Stimulated activated CD8-positive, alpha-beta memory T cell treated with anti-CD3 and anti-CD28 coated beads, Interleukin-4, amount 100 ng/mL, for 4 hours (primary cell): ENCODE measurements around the gene TMEM89.

Experiments used
- DNase-seq, 2 donors: peaks; one replicate each; pipeline ENCODE4 v3.0.0-alpha.2; 2020; ENCODE audit warnings: low read depth in 2 of 2, low spot score in 1 of 2

The TMEM89 gene

DNA sequence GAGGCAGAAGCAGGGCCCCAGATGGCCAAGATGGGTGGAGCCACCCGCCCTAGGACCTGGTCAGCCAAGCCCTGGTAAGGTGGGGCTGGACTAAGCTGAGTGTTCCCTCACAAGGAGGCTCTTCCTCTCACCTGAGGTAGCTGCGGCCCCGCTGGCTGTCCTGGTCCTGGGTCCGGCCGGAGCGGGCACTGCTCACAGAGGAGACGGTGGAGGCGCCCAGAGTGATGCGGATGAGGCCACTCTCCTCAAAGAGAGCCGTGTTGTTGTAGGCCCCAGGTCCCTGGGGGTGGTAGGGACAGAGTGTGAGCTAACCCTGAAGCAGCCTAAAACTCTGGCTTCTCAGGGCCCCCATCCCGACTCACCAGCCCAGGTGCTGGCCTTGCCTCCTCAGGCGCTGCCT, 21.0 kb upstream of the TMEM89 start:
- DNase-seq: no peak

DNA sequence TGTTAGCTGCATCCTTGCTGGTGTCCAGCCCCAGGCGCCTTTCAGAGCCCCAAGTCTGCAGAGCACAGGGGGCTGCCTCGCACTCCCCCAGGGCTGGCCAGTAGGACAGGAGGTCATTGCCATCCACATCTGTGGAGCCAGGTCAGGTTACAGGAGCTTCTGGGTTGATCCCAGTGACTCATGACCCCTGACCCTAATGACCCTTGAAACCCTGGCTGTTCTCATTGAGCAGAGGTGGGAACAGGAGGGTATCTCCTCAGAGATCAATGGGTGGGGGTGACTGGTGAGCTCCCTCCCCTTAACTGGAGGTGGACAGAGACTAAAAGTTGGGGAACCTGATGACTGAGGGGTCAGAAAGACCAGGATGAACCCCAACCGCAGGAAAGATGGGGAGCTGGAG, 19.8 kb upstream of the TMEM89 start:
- DNase-seq: no peak

DNA sequence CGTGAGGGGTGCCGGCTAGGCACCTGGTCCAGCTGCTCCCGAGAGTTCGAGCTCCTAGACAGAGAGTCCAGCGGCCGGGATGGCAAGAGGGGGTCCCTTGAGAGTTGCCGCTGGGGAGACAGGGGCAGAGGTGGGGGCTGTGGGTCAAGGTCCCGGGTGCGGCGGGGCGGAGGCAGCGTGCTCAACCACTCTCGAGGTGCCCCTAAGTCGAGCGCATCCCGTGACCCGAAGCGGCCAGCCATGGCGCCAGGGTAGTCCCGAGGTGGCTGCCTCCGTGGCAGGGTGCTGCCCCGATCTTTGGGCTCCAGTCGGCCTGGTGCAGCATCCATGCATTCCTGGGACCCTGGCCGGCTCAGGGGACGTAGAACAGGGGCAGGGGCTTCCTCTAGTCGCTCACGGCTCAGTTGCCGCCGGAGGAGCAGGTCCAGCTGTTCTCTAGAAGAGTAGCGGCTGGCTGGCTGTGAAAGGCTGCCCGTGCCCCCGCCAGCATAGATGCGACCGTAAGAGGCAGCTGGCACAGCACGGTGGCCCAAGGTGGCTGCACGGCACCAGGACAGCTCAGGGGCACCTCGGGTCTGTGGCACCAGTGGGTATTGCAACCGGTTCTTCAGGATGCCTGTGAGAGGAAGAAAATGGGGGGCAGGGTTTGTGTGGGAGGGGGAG, 18.5 kb upstream of the TMEM89 start:
- DNase-seq: no peak

DNA sequence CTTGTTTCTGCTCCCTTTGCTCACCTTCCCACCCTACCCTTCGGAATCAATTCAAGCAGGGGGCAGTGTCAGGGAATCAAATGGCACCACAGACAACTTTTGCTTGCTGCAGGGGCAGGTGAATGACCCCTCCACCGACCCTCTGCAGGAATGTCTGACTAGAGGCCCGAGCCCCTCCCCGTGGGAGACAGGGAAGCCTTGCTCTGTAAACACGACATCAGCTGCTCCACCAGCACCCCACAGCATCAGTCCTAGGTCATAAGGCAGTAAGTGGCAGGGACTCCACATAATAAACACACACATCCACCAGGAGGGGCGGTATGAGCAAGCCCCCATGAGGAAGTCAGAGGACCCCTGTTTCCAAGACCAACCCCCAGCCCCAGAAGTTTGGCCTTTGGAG, 15.7 kb upstream of the TMEM89 start:
- no peak for DNase-seq

DNA sequence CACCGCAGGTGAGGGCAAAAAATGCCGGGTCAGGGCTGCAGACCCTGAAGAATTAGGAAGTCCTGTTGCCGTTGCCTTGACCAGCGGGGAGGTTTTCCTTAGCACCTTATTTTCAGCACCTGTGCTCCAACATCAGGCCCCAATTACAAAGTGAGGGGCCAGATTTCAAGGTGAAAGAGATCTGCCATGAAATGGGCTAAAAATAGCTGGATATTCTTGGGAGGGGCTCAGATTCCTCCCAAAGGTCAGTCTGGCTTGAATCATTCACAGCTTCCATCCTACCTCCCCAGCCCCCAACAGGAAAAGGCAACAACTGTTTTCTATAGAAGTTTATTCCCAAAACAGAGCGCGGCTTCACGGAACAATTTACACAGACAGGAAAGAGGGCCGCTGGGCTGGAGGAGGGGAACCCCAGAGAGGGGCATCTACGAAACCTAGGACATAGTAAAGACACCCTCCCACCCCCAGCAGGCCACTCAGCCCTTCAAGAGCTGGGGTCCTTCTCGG, 14.6 kb upstream of the TMEM89 start:
- no peak for DNase-seq

DNA sequence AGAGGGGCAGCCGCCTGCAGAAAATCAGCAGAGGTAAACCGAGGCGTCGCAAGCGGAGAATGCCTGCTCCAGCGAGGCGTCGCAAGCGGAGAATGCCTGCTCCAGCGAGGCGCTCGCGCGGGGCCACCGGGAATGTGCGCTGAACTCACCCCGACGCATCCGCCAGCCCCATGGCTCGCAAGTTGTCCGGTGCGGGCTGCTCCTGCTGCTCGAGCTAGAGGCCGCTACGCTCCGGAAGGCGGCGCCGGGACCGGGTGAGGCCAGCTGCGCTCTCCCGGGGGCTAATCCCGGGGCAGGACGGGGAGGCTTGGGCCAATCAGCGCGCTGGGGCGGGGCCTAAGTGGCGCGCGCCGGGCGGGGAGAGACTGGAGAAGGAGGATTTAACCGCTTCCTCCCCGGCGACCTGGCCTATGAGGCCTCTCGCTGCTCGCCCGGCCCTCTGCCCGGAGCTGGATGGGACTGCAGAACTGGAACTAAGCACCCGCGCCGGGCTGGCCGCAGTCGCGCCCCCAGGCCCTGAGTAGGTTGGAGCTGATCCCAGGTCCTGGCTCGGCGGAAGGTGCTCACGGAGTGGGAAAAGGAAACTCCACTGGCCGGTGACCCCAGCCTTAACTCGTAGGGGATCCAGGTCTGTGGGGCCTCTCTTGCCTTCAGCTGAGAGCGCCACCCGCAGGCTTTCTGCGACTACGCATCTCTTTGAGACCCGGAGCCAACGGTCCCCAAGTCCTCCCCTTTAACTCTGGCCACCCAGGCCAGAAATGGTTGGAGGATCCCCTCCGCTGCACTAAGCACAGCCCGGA, 13.9 kb upstream of the TMEM89 start, which contains the start of gene SLC26A6:
TSS of gene SLC26A6 (minus strand) at position 240 of the 800 bp plus-strand sequence. CDS start at position 172, 68 bp downstream.
- DNase-seq: peak; percentile 77 to 84

DNA sequence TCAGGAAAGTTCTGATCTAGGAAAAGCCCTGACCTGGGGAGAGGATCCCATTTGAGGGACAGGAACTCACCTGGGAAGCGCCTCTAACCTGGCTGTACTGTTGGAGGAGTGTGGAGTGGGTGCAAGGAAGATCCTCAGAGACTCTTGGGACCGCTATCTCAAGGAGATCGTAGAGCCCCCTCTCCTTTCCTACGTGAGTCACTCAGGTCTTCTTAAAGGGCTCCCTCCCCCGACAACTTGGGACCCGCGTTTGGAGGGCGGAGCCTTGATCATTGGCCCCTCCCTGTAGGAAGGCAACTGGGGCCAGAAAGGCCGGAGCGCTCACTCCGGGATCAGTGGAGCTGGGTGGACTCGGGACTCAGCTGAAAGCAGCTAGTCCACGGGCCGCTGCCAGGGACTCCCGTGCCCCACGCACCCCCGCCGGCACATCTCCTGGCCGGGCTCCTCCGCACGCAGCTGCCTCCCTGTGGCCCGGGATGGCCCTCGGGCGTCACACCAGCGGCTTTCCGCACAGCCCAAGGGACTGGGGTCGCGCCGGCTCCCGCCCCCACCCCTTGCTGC, 13.2 kb upstream of the TMEM89 start:
- DNase-seq: peak; percentile 36 to 42

DNA sequence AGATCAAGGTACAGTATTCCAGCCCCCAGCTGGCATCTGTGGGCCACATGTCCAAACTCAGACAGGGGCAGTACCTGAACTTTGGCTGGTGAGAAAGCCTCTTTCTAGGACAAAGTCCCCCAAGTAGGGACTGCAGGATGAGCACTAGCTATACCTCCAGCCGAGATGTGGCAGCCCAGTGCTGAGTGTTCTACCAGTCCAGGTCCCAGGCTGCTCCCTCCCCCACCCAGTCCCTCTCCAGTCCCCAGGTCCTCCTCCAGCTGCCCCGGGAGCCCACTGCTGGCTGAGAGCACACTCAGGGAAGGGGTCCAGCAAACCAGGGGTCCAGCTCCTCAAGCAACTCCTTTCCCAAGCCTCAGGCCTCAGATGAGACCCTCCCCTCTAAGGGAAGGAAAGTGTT, 12.2 kb upstream of the TMEM89 start:
- no peak for DNase-seq

DNA sequence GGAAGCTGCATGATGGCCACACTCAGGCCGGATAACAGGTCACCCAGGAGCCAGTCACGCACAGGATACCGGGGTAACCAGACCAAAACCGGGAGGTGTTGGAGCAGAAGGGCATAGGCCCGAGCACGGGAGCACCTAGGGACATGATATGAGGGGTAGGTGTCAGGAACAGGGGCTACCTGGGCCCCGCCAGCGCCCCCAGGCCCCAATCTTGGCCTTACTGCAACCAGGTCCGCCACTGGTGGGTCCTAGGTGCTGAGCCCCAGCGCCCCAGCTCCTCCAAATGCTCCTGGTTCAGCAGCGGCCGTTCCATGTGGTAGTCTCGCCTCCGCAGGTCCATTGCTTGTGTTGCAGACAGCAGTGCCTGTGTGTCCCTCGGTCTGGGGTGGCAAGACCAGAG, 11.7 kb upstream of the TMEM89 start:
- no peak for DNase-seq

DNA sequence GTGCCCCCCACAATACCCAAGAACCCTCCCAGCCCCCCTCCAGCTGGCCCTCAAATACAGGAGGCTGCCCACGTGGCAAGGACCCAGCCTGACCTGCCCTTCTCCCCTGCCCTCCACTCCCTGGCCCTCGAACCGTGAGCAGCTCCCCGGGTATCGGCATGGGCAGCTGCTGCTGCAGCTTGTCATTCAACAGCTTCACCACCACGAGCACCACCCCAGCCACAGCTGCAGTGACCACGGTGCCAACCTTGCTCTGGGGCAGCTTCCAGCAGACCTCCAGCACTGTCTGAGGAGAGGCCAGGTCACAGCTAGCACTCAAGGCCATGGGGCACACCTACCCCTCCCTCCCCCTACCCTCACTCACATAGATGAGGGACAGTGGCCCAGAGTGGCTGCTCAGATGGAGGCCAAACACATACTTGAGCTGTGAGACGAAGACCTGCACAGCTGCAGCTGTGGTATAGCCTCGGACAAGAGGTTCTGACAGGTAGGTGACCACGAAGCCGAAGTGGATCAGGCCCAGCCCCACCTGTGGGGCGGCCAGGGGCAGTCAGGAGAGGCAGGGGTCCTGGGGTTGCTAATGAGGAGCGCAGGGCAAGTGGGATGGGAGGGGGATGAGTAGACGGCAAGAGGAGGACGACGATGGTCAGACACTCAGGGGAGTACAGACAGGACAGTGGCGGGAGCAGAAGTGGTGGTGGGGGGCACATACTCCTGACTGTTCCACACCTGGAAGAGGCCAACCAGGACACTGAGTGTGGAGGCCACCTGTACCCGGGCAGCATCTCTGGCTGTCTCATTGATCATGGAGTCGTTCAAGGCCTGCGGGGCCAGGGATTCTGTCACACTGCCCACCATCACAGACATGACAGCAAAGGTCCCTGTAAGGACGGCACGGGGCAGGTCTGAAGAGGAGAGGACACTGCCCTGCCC, 10.2 kb upstream of the TMEM89 start:
- DNase-seq: no peak

DNA sequence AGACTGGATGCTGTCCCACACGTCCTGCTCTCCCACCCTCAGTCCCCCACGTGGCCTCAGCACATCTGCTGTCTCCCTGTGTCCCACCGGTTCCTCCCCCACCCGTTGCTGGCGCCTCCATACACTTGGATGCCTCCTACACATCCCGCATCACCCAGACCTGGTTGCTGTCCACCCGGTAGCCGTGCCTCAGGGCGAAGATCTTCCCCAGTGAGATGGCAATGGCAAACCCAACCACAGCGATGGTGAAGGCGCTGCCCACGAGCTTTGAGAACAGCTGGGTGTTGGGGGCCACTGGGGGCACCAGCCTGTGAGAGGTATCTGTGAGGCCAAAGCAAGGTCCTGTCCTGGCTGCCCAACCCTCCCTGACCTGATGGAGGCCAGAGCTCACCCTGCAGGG, 9.3 kb upstream of the TMEM89 start:
- DNase-seq: no peak

DNA sequence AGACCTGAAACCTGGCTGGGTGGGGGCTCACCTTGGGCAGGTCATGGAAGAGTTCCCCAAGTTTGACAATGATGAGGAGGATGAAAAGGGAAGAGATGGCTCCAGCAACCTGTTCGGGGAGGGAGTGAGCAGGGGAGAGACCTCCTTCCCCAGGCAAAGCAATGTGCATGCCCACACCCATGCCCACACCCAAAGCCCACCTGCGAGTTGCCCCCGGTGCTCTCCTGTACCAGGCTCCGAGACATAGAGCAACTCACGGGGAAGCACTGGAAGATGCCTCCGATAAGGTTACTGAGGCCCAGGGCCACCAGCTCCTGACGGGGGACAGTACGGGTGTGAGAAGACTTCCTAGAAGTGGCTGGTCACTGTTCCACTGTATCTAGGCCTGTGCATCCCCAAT, 8.8 kb upstream of the TMEM89 start:
- no peak for DNase-seq

DNA sequence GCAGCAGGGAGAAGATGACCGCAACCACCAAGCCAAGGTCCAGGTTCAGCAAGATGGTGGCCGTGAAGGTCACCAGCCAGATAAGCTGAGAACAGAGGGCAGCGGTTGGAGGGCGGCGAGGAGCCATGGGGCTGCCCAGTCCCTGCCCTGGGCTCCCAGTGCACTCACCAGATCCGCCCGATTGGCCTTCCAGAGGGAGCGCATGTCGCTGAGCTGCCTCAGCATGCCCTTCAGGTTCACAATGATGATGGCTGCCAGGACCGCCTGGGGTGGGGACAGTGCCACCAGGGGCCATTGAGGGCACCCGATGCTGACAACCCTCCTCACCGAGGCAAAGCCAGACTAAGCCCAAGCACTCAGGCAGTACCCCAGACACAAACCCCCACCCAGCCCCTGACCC, 8.3 kb upstream of the TMEM89 start:
- no peak for DNase-seq

DNA sequence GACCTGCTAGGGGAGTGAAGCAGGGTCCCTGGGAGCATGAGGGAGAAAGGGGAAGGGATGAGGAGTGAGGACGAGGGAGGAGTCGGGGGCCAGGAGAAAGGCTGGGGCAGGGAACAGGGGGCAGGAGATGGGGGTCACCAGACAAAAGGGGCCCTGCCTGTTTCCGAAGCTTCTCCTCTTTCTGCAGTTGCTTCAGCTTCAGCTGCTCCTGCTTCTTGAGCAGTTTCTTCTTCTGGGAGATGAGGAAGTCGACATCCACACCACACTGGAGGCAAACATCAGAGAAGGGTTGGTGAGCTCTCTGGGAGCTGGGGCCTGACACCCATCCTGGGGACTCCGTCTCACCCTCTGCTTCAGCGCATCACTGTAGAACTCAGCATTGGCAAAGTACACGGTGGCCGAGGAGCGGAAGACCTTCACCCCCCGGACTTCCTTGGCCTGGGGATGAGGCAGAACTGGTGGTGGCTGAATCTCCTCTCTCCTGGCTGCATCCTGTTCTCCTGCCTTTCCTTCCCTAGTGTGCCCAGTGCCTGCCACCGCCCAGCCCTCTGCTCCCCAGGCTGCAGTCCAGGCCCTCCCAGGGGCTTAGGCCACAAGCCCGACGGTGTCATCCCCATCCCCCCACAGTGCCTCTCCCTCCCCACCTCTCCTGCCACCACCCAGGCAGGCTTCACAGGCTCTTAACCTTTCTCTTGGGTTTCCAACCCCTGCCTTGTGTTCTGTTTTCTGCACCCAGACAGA, 6.9 kb upstream of the TMEM89 start:
- no peak for DNase-seq

DNA sequence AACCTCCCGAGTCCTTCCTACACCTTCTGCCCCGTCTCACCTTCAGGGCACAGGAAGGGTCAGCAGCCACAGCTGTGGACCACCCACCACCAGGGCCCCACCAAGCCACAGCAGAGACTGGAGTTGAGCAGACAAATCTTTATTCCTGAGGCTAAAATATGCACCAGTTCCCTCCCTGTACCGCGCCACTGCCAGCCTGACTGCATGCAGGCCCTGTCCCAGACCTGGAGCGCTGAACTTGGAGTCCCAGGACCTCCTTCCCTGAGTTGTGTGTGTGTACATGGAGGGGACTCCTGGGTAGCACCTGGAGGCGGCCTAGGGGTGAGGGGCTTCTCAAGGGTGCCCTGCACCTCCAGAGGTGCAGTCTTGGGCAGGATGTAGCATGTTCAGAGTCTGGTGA, 4.0 kb upstream of the TMEM89 start:
- DNase-seq: no peak

DNA sequence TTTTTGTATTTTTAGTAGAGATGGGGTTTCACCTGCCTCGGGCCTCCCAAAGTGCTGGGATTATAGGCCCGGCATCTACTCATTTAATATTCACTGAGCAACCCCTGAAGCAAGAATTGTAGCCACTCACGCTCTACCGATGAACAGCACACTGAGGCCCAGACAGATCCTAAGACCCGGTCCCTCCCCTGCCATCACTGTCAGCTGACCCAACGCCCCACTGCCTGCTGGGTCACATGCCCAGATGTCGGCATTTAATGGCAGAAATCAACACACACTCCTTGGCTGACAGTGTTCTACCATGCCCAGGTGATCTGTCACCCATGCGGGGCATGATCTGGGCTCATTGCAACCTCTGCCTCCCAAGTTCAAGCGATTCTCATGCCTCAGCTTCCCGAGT, 3.2 kb upstream of the TMEM89 start:
- DNase-seq: no peak

DNA sequence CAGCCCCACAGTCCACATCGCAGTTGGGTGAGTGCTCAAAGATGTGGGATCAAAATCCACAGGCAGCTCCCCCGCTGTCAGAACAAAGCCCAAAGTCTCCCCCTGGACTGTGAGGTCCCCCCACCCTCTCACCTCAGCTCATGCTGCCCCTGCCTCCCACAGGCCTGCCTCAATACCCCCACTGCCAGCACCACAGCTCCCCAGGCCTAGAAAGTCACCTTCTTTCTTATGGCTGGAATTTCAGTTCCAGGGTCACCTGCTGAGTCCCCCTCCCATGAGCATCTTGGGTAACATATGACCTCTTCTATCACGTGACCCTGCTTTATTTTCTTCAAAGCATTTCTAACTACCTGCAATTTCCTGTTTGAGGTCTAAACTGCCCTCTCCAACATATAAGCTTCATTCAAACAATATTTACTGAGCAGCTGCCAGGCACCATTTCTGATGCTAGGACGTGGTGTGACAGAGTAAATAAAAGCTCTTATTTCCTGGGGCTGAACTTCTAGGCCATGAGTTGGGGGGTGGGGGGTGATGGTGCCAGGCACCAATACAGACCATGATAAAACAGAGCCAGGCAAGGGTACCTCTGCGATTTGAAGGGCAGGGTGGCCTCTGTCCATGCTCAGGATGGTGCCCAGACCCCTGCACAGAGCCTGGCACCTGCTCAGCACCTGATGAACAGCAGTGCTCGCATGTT, 2.4 kb upstream of the TMEM89 start:
- no peak for DNase-seq

DNA sequence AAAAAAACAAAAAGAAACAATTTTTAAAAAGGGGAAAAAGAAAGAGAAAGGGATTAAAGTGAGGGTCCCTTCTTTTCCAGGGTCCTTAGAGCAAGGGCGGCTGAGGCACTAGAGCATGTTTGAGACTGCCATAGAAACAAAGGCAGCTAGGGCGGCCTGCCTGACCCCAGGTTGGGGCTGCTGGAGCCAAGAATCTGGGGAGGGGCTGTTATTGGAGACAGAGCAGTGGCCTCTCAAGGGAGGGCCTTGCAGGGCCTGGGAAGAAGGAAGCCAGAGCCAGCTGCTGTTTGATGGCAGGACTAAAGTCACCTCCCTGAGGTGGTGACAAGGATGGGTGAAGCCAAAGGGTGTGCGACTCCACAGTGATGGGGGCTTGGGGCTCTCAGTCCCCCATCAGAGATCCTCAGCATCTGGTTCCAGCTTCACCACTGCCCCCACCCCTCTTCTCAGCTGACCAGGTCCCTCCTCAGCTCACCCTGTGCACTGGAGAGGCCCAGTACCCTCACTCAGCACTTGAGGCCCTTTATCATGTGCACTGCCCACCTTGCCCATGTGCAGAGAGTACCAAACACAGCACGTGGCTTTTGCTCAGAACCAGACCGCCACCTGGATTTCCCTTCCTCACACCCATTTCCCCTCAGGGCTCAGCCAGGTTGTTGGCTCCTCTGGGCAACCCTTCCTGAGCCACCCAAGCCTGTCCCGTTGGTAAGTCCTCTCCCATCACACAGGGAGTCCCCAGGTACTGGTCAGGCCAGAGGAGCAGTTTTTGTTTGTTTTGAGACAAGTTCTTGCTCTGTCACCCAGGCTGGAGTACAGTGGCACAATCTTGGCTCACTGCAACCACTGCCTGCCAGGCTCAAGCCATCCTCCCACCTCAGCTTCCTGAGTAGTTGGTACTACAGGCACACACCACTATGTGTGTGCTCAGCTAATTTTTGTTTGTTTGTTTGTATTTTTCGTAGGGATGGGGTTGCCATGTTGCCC, 1.7 kb downstream of the TMEM89 start:
- DNase-seq: no peak

DNA sequence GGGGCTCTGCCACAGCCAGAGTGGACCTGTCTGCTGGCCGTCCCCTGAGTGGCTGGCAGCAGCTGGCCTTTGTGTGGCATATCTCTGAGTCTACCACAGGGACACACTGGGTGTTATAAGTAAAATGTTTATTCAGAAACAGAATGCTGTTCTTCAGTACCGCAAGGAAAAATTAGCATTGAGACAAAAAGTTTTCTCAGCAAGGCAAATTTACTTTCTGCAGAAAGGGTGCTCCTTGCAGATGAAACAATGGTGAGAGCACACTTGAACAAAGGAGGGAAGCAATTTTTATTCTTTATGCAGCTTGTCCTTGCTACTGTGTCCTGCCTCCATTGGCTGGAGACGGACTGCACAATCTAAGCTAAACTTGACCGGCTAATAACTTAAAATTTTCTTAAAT, 4.0 kb downstream of the TMEM89 start:
- no peak for DNase-seq
